Uterus (tissue), 4 donors: ENCODE results near the gene TTLL3. TPM values are rescaled to one million over a fixed set of nuclear protein-coding genes. Genes with fewer than 3 reads are reported as not detected.

Source experiments
- DNase-seq, 2 donors: peaks; one replicate each; pipeline ENCODE4 v3.0.0-alpha.2; 2019 to 2020
- H3K27ac ChIP-seq, 2 donors: fragments of 200-600 bp; sonication (generic); 1 replicate in 1 of 2; 2 replicates in 1 of 2; pipeline ENCODE4 v1.5.1; 2016 to 2018
- H3K27me3 ChIP-seq, 2 donors: fragments of 200-600 bp; sonication (generic); one replicate each; pipeline ENCODE4 v1.5.1; 2018 to 2019; ENCODE audit warnings: control low read depth in 1 of 2
- H3K36me3 ChIP-seq, 2 donors: fragments of 200-600 bp; sonication (generic); one replicate each; pipeline ENCODE4 v1.5.1; 2019; ENCODE audit warnings: control low read depth in 1 of 2
- H3K4me1 ChIP-seq, 2 donors: fragments of 200-600 bp; sonication (generic); one replicate each; pipeline ENCODE4 v1.5.1; 2018 to 2019; ENCODE audit warnings: control low read depth in 1 of 2
- H3K4me3 ChIP-seq, 2 donors: fragments of 200-600 bp; sonication (generic); 1 replicate in 1 of 2; 2 replicates in 1 of 2; pipeline ENCODE4 v1.5.1; 2018 to 2019; ENCODE audit warnings: mild to moderate bottlenecking in 1 of 2
- H3K9me3 ChIP-seq, 2 donors: fragments of 200-600 bp; sonication (generic); one replicate each; pipeline ENCODE4 v1.5.1; 2019; ENCODE audit warnings: control low read depth in 1 of 2
- POLR2A ChIP-seq, 2 donors: fragments of 450-650 bp; IDR thresholded peaks; one replicate each; pipeline ENCODE4 v1.6.1; 2016; ENCODE audit warnings: antibody characterized with exemption in 2 of 2, mild to moderate bottlenecking in 1 of 2, moderate library complexity in 1 of 2
- intact Hi-C: fragments of 100-400 bp; cut with DNase I; formaldehyde crosslinking; loops from one replicate; pipeline ENCODE4 v1.15.1; 2023; ENCODE audit warnings: low total_unique reads
- total RNA-seq, 4 donors: library from RNA; depleted of rRNA in 3 of 4; stranded (reverse); fragments of >200 nt in 3 of 4; gene quantifications; one replicate each; pipeline versions ENCODE4 v1.1.0 to v1.2.4, GENCODE V29; 2014 to 2023
- TF ChIP-seq, protein P1 (sequence below), 4 experiments: fragments of 200-600 bp in 2 of 4; fragments of 450-650 bp in 2 of 4; sonication (generic) in 2 of 4; IDR thresholded peaks; one replicate each; pipeline ENCODE4 v1.5.1; 2016 to 2019; ENCODE audit warnings: antibody characterized with exemption in 4 of 4, mild to moderate bottlenecking in 2 of 4, moderate library complexity in 1 of 4
- donor health status: DM: yes; HTN: yes; CAD: no.

The TTLL3 gene
- total RNA-seq, 4 donors from 2014 or later: 67.1 to 349 (median 83.7) TPM

DNA sequence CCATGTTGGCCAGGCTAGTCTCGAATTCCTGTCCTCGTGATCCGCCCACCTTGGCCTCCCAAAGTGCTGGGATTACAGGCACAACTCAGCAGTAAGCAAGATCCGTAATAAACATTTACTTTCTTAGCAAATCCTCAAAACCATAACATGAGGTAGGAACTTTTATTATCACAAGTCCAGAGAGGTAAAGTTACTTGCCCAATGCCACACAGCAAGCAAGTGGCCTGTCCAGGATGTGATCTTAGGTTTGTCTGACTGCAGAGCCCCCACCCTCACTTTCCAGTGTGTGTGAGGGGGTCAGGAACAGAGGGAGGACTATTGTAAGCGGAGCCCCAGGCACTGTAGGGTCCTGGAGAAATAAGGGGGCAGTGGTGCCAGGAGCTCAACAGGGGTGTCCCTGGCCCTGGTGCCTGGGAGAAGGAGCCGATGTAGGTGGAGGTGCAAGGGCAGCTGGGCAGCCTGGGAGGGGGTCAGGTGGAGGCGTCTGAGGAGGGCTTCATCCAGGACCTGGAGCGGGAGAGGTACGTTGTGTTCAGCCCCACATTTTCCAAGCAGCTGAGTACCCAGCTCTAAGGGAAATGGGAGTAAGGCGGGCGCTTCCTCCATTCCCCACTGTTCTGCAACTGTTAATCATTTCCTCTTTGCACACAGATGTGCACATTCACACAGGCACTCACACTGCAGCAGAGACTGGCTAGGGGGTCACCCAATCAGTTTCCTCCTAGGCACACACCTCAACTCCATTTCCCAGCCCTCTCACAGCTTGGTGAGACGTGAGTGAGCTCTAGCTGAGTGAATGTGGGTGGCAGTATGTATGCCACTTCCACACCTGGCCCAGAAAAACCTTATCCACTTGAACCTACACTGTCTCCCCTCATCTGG, 27.9 kb downstream of the TTLL3 start:
- no peak for TF ChIP-seq POLR2A (IDR thresholded peaks at IDR 0.05)
- TF ChIP-seq, protein P1, sequence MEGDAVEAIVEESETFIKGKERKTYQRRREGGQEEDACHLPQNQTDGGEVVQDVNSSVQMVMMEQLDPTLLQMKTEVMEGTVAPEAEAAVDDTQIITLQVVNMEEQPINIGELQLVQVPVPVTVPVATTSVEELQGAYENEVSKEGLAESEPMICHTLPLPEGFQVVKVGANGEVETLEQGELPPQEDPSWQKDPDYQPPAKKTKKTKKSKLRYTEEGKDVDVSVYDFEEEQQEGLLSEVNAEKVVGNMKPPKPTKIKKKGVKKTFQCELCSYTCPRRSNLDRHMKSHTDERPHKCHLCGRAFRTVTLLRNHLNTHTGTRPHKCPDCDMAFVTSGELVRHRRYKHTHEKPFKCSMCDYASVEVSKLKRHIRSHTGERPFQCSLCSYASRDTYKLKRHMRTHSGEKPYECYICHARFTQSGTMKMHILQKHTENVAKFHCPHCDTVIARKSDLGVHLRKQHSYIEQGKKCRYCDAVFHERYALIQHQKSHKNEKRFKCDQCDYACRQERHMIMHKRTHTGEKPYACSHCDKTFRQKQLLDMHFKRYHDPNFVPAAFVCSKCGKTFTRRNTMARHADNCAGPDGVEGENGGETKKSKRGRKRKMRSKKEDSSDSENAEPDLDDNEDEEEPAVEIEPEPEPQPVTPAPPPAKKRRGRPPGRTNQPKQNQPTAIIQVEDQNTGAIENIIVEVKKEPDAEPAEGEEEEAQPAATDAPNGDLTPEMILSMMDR (IDR thresholded peaks at IDR 0.05): no peak
- H3K9me3 ChIP-seq: no peaks in the 10 kb centered on the region
- peaks cover 0 to 3% of the 10 kb centered on the region in 2 donors for H3K4me1 ChIP-seq
- intact Hi-C loops: no loop called here
- H3K27ac ChIP-seq: no peak overlapping the region
- no peak overlapping the region for H3K4me3 ChIP-seq
- no peaks in the 10 kb centered on the region for H3K36me3 ChIP-seq
- DNase-seq: no peak
- H3K27me3 ChIP-seq: no peaks in the 10 kb centered on the region

DNA sequence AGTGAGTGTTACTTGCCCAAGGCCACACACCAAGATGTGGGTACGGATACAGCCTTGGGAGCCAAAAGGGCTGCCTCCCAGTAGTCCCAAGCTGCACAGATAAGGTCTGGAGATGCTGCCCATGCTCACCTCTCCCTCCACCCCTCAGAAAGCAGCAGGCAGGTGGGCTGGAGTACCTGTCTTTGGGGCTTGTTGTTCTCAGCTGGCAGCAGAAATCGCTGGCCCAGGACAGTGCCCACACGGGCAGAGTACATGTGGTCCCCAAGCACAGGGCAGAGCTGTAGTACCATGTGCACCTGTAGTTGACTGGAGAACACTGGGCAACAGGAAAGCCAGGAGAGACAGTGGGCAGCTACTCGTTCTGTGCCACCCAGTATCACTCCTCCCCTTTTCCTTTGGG, 28.8 kb downstream of the TTLL3 start:
- intact Hi-C loops: no loop called here
- Histone ChIP-seq H3K4me1 (peaks cover 0 to 5% of the 10 kb centered on the region in 2 donors), H3K36me3 (no peaks in the 10 kb centered on the region), H3K27ac (no peak overlapping the region), H3K9me3 (no peaks in the 10 kb centered on the region), H3K4me3 (no peak overlapping the region), H3K27me3 (no peaks in the 10 kb centered on the region)
- TF ChIP-seq, protein P1 (IDR thresholded peaks at IDR 0.05): no peak
- no peak for TF ChIP-seq POLR2A (IDR thresholded peaks at IDR 0.05)
- no peak for DNase-seq

DNA sequence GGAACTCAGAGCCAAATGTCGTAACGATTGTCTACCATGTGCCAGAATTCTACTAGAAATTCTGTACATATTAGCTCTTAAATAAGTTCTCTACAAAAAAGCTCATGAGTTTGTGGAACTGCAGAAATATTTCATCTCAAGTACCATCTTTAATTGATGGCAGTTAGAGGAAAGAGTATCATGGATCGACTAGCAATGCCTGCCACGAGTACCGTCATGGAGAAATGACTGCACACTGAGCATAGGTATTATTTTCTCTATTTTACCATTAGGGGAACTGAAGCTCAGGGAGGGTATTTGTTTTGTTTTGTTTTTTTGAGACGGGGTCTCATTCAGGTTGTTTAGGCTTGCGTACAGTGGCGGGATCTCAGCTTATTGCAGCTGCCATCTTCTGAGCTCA, 31.0 kb downstream of the TTLL3 start:
- H3K36me3 ChIP-seq: no peaks in the 10 kb centered on the region
- TF ChIP-seq POLR2A (IDR thresholded peaks at IDR 0.05): no peak
- TF ChIP-seq, protein P1 (IDR thresholded peaks at IDR 0.05): no peak
- no peak overlapping the region for H3K4me3 ChIP-seq
- no peaks in the 10 kb centered on the region for H3K27me3 ChIP-seq
- intact Hi-C loops: no loop called here
- peaks cover 0 to 5% of the 10 kb centered on the region in 2 donors for H3K4me1 ChIP-seq
- H3K27ac ChIP-seq: no peak overlapping the region
- DNase-seq: no peak
- no peaks in the 10 kb centered on the region for H3K9me3 ChIP-seq

DNA sequence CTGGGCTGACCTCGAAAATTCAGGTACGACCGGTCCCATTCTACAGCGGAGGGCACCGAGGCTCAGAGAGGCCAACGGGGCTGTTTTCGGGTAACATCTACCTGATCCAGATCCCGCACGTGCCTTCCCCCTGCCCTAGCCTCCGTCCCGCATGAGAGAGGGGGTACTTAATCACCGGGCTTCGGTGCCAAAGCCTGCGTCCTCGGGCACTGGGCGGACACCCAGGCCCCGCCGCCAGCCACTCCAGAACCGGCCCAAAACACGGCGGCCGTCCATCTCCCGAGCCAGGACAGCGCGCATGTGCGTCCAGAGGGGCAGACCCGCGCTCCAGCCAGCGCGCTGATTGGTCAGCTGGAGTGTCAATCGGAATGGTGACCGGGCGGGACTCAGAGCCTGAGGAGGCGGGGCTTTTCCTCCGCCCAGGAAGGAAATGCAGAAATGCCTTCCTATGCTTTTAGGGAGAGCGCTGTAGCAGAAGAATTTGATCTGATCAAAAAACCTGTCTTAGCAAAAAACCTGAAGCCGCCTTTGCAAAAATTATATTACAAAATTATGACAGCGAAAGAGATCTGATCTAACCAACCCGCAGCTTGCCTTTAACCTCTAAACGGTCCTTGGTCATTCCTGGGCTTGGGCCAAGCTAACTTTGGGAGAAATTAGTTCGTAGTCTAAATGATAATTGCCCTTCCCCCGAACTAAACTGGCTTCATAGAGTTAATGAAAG, 33.8 kb downstream of the TTLL3 start, which contains the start of gene RPUSD3:
TSS of gene RPUSD3 (minus strand) at position 294 of the 724 bp plus-strand sequence. CDS start at position 276, 18 bp downstream.
- Histone ChIP-seq H3K4me1 (peaks cover 0 to 5% of the 10 kb centered on the region in 2 donors), H3K27ac (peak within 1 kb of the TSS; percentile 83 to 84), H3K4me3 (peak within 1 kb of the TSS; percentile 70 to 85), H3K9me3 (no peaks in the 10 kb centered on the region), H3K27me3 (no peaks in the 10 kb centered on the region), H3K36me3 (no peaks in the 10 kb centered on the region)
- DNase-seq: peak; percentile 98 to 99
- TF ChIP-seq POLR2A (IDR thresholded peaks at IDR 0.05): peak; percentile 73 to 78
- TF ChIP-seq, protein P1 (IDR thresholded peaks at IDR 0.05): peak in 2 of 4 experiments; percentile 14 to 25
- intact Hi-C loops: no loop called here

DNA sequence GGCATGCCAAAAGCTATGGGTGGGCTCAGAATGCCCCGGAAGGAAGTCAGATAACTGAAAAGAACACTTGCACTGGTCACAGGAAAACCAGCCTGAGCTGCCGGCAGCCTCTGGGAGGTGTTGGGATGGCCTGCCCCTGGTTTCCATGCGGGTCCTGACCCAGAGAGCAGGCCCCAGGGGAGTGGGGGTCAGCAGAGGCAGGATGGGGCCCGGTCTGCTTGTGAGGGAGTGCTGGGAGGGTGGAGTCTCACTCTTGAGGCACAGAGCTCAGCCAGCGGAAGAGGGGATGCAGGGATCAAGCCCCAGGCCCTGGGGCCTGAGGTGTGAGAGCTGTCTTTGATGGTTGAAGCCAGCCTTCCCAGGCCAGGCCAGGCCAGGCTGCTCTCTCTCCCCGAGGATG, 36.2 kb downstream of the TTLL3 start:
- intact Hi-C loops: no loop called here
- H3K27ac ChIP-seq: no peak overlapping the region
- H3K27me3 ChIP-seq: no peaks in the 10 kb centered on the region
- DNase-seq: no peak
- no peaks in the 10 kb centered on the region for H3K9me3 ChIP-seq
- no peak overlapping the region for H3K4me3 ChIP-seq
- TF ChIP-seq POLR2A (IDR thresholded peaks at IDR 0.05): no peak
- TF ChIP-seq, protein P1 (IDR thresholded peaks at IDR 0.05): no peak
- H3K4me1 ChIP-seq: peaks cover 0 to 5% of the 10 kb centered on the region in 2 donors
- no peaks in the 10 kb centered on the region for H3K36me3 ChIP-seq
